MM.1S (cell line): ENCODE results near the gene KCND3.
A peak's percentile ranks its signal among the peaks of the same experiment; 100 is the strongest.

Source experiments
- DNase-seq: peaks from one replicate; pipeline ENCODE4 v3.0.0-alpha.2; 2015
- H2AFZ ChIP-seq: fragments of 300-600 bp; sonication (generic); 2 replicates; pipeline ENCODE4 v1.6.0; 2016; ENCODE audit warnings: antibody characterized with exemption, low read length
- H3F3A ChIP-seq: fragments of 300-600 bp; sonication (generic); 2 replicates; pipeline ENCODE4 v1.6.1; 2016; ENCODE audit warnings: mild to moderate bottlenecking, antibody characterized with exemption, low read length, moderate library complexity, mixed read lengths; ENCODE audit not compliant: insufficient read depth
- H3K27ac ChIP-seq: fragments of 300-600 bp; sonication (generic); 2 replicates; pipeline ENCODE4 v1.5.1; 2016; ENCODE audit warnings: mild to moderate bottlenecking, low read length
- H3K27me3 ChIP-seq: fragments of 300-600 bp; sonication (generic); replicated peaks from 2 replicates; pipeline ENCODE4 v1.6.0; 2016; ENCODE audit warnings: low read length; ENCODE audit not compliant: insufficient read depth
- H3K36me3 ChIP-seq: fragments of 300-600 bp; sonication (generic); replicated peaks from 2 replicates; pipeline ENCODE4 v1.6.1; 2016; ENCODE audit warnings: mild to moderate bottlenecking, low read length, mixed read lengths; ENCODE audit not compliant: insufficient read depth
- H3K4me1 ChIP-seq: fragments of 300-600 bp; sonication (generic); 2 replicates; pipeline ENCODE4 v1.6.1; 2016; ENCODE audit warnings: low read length, mixed read lengths
- H3K4me2 ChIP-seq: fragments of 300-600 bp; sonication (generic); 2 replicates; pipeline ENCODE4 v1.6.0; 2016; ENCODE audit warnings: low read depth, low read length
- H3K4me3 ChIP-seq: fragments of 300-600 bp; sonication (generic); 2 replicates; pipeline ENCODE4 v1.5.1; 2016; ENCODE audit warnings: low read length, mixed read lengths
- H3K79me2 ChIP-seq: fragments of 300-600 bp; sonication (generic); 2 replicates; pipeline ENCODE4 v1.6.1; 2016; ENCODE audit warnings: mixed run types, low read length, mixed read lengths
- H3K9ac ChIP-seq: fragments of 300-600 bp; sonication (generic); 2 replicates; pipeline ENCODE4 v1.6.1; 2016; ENCODE audit warnings: low read length, mixed read lengths
- H3K9me2 ChIP-seq: fragments of 300-600 bp; sonication (generic); replicated peaks from 2 replicates; pipeline ENCODE4 v1.6.1; 2016; ENCODE audit warnings: mild to moderate bottlenecking, low read length, mixed read lengths; ENCODE audit not compliant: insufficient read depth
- H3K9me3 ChIP-seq: fragments of 300-600 bp; sonication (generic); replicated peaks from 2 replicates; pipeline ENCODE4 v1.6.1; 2016; ENCODE audit warnings: mild to moderate bottlenecking, low read length, mixed read lengths; ENCODE audit not compliant: insufficient read depth
- H4K20me1 ChIP-seq: fragments of 300-600 bp; sonication (generic); 2 replicates; pipeline ENCODE4 v1.6.1; 2016; ENCODE audit warnings: mild to moderate bottlenecking, low read length, moderate library complexity, mixed read lengths; ENCODE audit not compliant: insufficient read depth
- EZH2 ChIP-seq: fragments of 300-600 bp; sonication (generic); optimal IDR thresholded peaks from 2 replicates; pipeline ENCODE3; 2017; ENCODE audit warnings: low read depth, mild to moderate bottlenecking, antibody characterized with exemption, low read length, mixed read lengths
- EZH2phosphoT487 ChIP-seq: fragments of 300-600 bp; sonication (generic); IDR thresholded peaks from 2 replicates; pipeline ENCODE4 v1.6.1; 2018; ENCODE audit warnings: antibody characterized with exemption, low read length
- TF ChIP-seq, protein P1 (sequence below): fragments of 300-600 bp; sonication (generic); IDR thresholded peaks from 2 replicates; pipeline ENCODE4 v1.5.1; 2016; ENCODE audit warnings: antibody characterized with exemption, low read length, mixed read lengths

KCND3 gene

DNA sequence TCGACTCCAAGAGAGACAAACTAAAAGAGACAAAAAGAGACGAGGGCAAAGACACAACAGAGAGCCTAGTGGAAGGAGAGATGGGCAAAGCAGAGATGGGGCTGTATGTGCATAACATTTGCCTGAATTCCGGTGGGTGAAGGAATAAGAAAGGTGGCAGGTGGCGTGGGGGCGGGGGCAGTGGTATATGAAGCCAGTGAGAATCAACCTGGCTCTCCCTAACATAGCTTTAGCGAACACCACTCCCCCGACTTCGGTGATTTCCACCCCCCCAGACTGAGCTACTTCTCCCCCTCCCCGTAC, 251.4 kb downstream of the KCND3 start:
- no peaks in the 10 kb centered on the region for H3K9me3 ChIP-seq
- peak overlapping the region; percentile 91 for H3K4me2 ChIP-seq
- peak overlapping the region; percentile 40; the same call in 1 of the 2 replicates for H2AFZ ChIP-seq
- DNase-seq, result no peak
- peak overlapping the region; percentile 65; the same call in 1 of the 2 replicates for H3K9ac ChIP-seq
- peaks cover 3% of the 10 kb centered on the region; the same call in 1 of the 2 replicates for H3K79me2 ChIP-seq
- TF ChIP-seq EZH2, result no peak
- no peak for TF ChIP-seq EZH2phosphoT487
- TF ChIP-seq, protein P1, sequence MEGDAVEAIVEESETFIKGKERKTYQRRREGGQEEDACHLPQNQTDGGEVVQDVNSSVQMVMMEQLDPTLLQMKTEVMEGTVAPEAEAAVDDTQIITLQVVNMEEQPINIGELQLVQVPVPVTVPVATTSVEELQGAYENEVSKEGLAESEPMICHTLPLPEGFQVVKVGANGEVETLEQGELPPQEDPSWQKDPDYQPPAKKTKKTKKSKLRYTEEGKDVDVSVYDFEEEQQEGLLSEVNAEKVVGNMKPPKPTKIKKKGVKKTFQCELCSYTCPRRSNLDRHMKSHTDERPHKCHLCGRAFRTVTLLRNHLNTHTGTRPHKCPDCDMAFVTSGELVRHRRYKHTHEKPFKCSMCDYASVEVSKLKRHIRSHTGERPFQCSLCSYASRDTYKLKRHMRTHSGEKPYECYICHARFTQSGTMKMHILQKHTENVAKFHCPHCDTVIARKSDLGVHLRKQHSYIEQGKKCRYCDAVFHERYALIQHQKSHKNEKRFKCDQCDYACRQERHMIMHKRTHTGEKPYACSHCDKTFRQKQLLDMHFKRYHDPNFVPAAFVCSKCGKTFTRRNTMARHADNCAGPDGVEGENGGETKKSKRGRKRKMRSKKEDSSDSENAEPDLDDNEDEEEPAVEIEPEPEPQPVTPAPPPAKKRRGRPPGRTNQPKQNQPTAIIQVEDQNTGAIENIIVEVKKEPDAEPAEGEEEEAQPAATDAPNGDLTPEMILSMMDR, result no peak
- no peaks in the 10 kb centered on the region for H4K20me1 ChIP-seq
- H3K9me2 ChIP-seq, result no peaks in the 10 kb centered on the region
- peak overlapping the region; percentile 75; the same call in 1 of the 2 replicates for H3K27ac ChIP-seq
- H3K4me3 ChIP-seq, result peak overlapping the region; percentile 66
- no peaks in the 10 kb centered on the region for H3K36me3 ChIP-seq
- peaks cover 10% of the 10 kb centered on the region; the same call in 1 of the 2 replicates for H3F3A ChIP-seq
- no peaks in the 10 kb centered on the region for H3K27me3 ChIP-seq
- H3K4me1 ChIP-seq, result peaks cover 8% of the 10 kb centered on the region

DNA sequence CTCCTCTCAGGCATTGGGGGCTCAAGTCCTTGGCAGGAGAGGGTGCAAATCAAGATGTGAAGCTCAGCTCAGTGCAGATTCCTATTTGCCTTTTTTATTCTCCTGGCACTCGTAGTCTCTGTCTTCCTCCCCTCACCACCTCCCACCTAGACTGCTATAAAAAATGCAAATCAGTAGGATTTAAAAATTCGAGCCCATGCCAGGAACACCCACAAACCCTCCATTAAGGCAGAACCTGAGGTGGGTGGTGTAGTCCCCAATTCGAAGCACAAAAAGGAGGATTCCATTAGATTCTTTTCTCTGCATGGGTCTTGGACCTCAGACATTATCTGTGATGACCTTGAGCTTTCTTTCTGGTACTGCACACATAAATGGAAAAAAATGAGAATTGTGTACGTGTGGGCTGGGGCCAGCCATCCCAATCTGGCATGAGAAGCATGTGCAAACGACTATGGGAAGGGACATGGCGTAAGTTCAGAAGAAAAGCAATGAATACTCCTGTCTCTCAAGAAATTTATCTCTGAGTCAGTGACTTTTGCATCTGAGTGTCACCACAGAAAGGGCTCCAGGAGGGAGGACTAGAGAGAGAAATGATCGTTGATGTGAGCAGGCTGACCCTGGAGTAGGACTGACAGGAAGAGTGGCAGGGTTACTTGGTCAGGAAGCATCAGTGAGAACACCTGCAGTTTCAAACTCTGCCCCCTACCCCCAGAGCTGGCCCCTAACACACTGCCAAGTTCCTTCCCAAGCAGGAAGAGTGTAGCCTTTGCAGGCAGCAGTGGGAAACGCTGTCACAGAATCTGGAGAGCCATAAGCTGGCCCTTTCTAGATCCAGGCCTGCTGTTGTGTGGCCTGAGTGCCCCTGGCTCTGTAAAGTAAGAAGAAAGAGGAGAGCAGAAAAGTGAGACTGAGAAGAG, 252.0 kb downstream of the KCND3 start:
- Histone ChIP-seq H3F3A (peaks cover 10% of the 10 kb centered on the region; the same call in 1 of the 2 replicates), H3K4me3 (peak overlapping the region; percentile 66), H3K4me1 (peaks cover 8% of the 10 kb centered on the region), H3K4me2 (peak overlapping the region; percentile 91; the same call in 1 of the 2 replicates), H3K9me2 (no peaks in the 10 kb centered on the region), H4K20me1 (no peaks in the 10 kb centered on the region), H3K36me3 (no peaks in the 10 kb centered on the region), H3K27ac (peak overlapping the region; percentile 75; the same call in 1 of the 2 replicates), H2AFZ (peak overlapping the region; percentile 40; the same call in 1 of the 2 replicates), H3K9ac (no peak overlapping the region; the same call in 1 of the 2 replicates), H3K27me3 (no peaks in the 10 kb centered on the region), H3K9me3 (no peaks in the 10 kb centered on the region), H3K79me2 (peaks cover 3% of the 10 kb centered on the region; the same call in 1 of the 2 replicates)
- TF ChIP-seq, protein P1, result no peak
- TF ChIP-seq EZH2 (no peak), EZH2phosphoT487 (no peak)
- no peak for DNase-seq

DNA sequence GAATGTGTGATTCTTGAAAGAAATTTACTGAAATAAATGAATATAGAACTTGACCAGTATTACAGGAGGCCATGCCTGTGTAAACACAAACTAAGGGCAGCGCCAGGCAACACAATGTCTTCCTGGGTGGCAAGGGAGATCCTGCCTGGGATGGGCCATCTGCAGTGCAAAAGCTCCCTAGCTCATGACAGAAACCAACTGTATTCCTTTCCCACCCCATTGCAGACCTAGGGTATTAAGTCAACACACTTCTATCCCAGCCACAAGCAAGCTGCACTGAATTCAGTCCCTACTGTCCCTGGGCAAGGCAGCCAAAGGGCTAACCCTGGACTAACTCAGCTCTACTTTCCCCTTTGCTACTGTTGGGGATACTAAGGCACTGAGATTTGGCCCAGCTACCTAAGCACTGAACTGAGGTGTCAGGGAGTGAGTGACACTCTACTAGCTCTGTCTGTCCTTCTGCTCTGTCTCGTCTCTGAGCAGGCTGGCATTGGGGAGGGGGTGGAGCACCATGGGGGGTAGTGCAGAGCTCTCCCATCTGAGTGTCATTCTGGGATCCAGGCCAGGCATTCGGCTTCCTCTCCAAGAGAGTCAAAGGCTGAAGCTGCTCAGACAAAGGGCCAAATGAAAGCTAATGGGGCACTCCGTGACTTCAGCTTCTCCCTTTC, 252.8 kb downstream of the KCND3 start:
- DNase-seq, result no peak
- Histone ChIP-seq H2AFZ (no peak overlapping the region), H3K79me2 (peaks cover 3% of the 10 kb centered on the region; the same call in 1 of the 2 replicates), H3K4me1 (peaks cover 8% of the 10 kb centered on the region), H3K9ac (no peak overlapping the region), H3K4me2 (no peak overlapping the region), H3K9me3 (no peaks in the 10 kb centered on the region), H3K36me3 (no peaks in the 10 kb centered on the region), H3K27ac (no peak overlapping the region), H3K27me3 (no peaks in the 10 kb centered on the region), H3K9me2 (no peaks in the 10 kb centered on the region), H3K4me3 (no peak overlapping the region), H3F3A (peaks cover 10% of the 10 kb centered on the region; the same call in 1 of the 2 replicates), H4K20me1 (no peaks in the 10 kb centered on the region)
- TF ChIP-seq EZH2 (no peak), EZH2phosphoT487 (no peak)
